OCI-LY3 (cell line): ENCODE results near the gene ABCG8.
"Not testable (repeated sequence)": the region's sequence is repeated elsewhere in the genome, so short reads cannot be mapped to it uniquely, and the experiment has no call there.

Source experiments
- H2AFZ ChIP-seq: fragments of 200-600, 300-600 bp; shearing (Covaris generic); 2 replicates; pipeline ENCODE4 v1.6.0; 2014; ENCODE audit warnings: antibody characterized with exemption, low read depth, low read length
- H3K27ac ChIP-seq: fragments of 200-600, 300-600 bp; sonication (generic); 2 replicates; pipeline ENCODE4 v1.5.1; 2014; ENCODE audit warnings: mild to moderate bottlenecking, low read length, moderate library complexity, mixed read lengths
- H3K27me3 ChIP-seq: fragments of 200-600, 300-600 bp; sonication (generic); 2 replicates; pipeline ENCODE4 v1.6.1; 2014; ENCODE audit warnings: low read depth, low read length, mixed read lengths
- H3K36me3 ChIP-seq: fragments of 200-600, 300-600 bp; sonication (generic); replicated peaks from 2 replicates; pipeline ENCODE3; 2014; ENCODE audit warnings: low read depth, low read length, mixed read lengths
- H3K4me1 ChIP-seq: fragments of 300-600, 200-600 bp; sonication (generic); 2 replicates; pipeline ENCODE4 v1.6.1; 2014; ENCODE audit warnings: low read length, mixed read lengths
- H3K4me2 ChIP-seq: fragments of 200-600, 300-600 bp; sonication (generic); 2 replicates; pipeline ENCODE4 v1.6.1; 2014; ENCODE audit warnings: low read length, mixed read lengths
- H3K4me3 ChIP-seq: fragments of 300-600, 200-600 bp; sonication (generic); 2 replicates; pipeline ENCODE4 v1.5.1; 2014; ENCODE audit warnings: antibody characterized with exemption, mild to moderate bottlenecking, low read length, moderate library complexity
- H3K79me2 ChIP-seq: fragments of 300-600, 200-600 bp; shearing (Covaris generic); 2 replicates; pipeline ENCODE4 v1.6.1; 2014; ENCODE audit warnings: mild to moderate bottlenecking, low read length, mixed read lengths
- H3K9ac ChIP-seq: fragments of 300-600, 200-600 bp; shearing (Covaris generic); 2 replicates; pipeline ENCODE4 v1.6.0; 2014; ENCODE audit warnings: mild to moderate bottlenecking, low read length, moderate library complexity
- H3K9me3 ChIP-seq: fragments of 200-600, 300-600 bp; shearing (Covaris generic); 2 replicates; pipeline ENCODE4 v1.6.1; 2014; ENCODE audit warnings: low read length, mixed read lengths; ENCODE audit not compliant: insufficient read depth
- H4K20me1 ChIP-seq: fragments of 200-600, 300-600 bp; sonication (generic); 2 replicates; pipeline ENCODE4 v1.6.1; 2016; ENCODE audit warnings: low read length, mixed read lengths; ENCODE audit not compliant: insufficient read depth
- CTCF ChIP-seq: fragments of 200-600, 300-600 bp; sonication (generic); IDR thresholded peaks from 2 replicates; pipeline ENCODE4 v1.5.1; 2014; ENCODE audit warnings: antibody characterized with exemption, low read length, low read depth
- EZH2phosphoT487 ChIP-seq: fragments of 200-600 bp; shearing (Covaris generic); IDR thresholded peaks from 2 replicates; pipeline ENCODE4 v1.6.1; 2018; ENCODE audit warnings: antibody characterized with exemption, mixed run types, low read depth

Gene ABCG8

GRCh38 chr2:43906448-43907109 is 67.8 kb downstream of the ABCG8 start:
- Histone ChIP-seq H4K20me1 (peaks cover 53% of the 10 kb centered on the region), H3K4me2 (peak overlapping the region; percentile 74), H3K27ac (no peak overlapping the region), H3K27me3 (no peaks in the 10 kb centered on the region), H2AFZ (no peak overlapping the region), H3K9ac (no peak overlapping the region), H3K9me3 (no peaks in the 10 kb centered on the region), H3K4me1 (peaks cover 59% of the 10 kb centered on the region), H3K36me3 (peaks cover 38% of the 10 kb centered on the region), H3K4me3 (no peak overlapping the region), H3K79me2 (peaks cover 31% of the 10 kb centered on the region)
- TF ChIP-seq EZH2phosphoT487, result no peak
- no peak for TF ChIP-seq CTCF

GRCh38 chr2:43911136-43911790 is 72.5 kb downstream of the ABCG8 start:
- Histone ChIP-seq H4K20me1 (peaks cover 20% of the 10 kb centered on the region), H3K4me1 (peaks cover 38% of the 10 kb centered on the region), H3K79me2 (peaks cover 17% of the 10 kb centered on the region), H3K36me3 (peaks cover 39% of the 10 kb centered on the region)
- H3K9me3 ChIP-seq, H3K27me3 ChIP-seq, H3K4me2 ChIP-seq, H3K4me3 ChIP-seq, H2AFZ ChIP-seq, H3K9ac ChIP-seq, H3K27ac ChIP-seq: not testable (repeated sequence)

- Histone ChIP-seq H3K9me3 (no peaks in the 10 kb centered on the region), H3K4me3 (no peak overlapping the region), H3K4me2 (no peak overlapping the region), H3K79me2 (no peaks in the 10 kb centered on the region), H3K36me3 (peaks cover 37% of the 10 kb centered on the region), H3K27ac (no peak overlapping the region), H4K20me1 (no peaks in the 10 kb centered on the region), H3K27me3 (no peaks in the 10 kb centered on the region), H2AFZ (no peak overlapping the region), H3K9ac (no peak overlapping the region), H3K4me1 (peaks cover 4% of the 10 kb centered on the region; the same call in 1 of the 2 replicates)
- no peak for TF ChIP-seq CTCF
- no peak for TF ChIP-seq EZH2phosphoT487
These were observed 85.7 kb downstream of the ABCG8 start for GRCh38 chr2:43924463-43924862.

GRCh38 chr2:43925431-43925830 is 86.7 kb downstream of the ABCG8 start:
- H3K9ac ChIP-seq, result no peak overlapping the region
- no peak overlapping the region for H3K27ac ChIP-seq
- H2AFZ ChIP-seq, result no peak overlapping the region
- H3K4me2 ChIP-seq, result no peak overlapping the region
- peaks cover 4% of the 10 kb centered on the region; the same call in 1 of the 2 replicates for H3K4me1 ChIP-seq
- H3K27me3 ChIP-seq, result no peaks in the 10 kb centered on the region
- no peak for TF ChIP-seq CTCF
- no peak for TF ChIP-seq EZH2phosphoT487
- no peaks in the 10 kb centered on the region for H3K79me2 ChIP-seq
- no peaks in the 10 kb centered on the region for H3K9me3 ChIP-seq
- H4K20me1 ChIP-seq, result no peaks in the 10 kb centered on the region
- peaks cover 46% of the 10 kb centered on the region for H3K36me3 ChIP-seq
- no peak overlapping the region for H3K4me3 ChIP-seq
